SK-N-SH treated with all-trans-retinoic acid at 6 μM for 48 hours (cell line): ENCODE data around the gene DRC7.

Source experiments
- ARNTL ChIP-seq: fragments of 450-650 bp; formaldehyde crosslinking; IDR thresholded peaks from 2 replicates; pipeline ENCODE4 v1.5.0; 2020; ENCODE audit warnings: low read depth, mild to moderate bottlenecking, moderate library complexity, borderline replicate concordance
- BACH2 ChIP-seq: fragments of 250-450 bp; sonication (Bioruptor Pico); IDR thresholded peaks from 2 replicates; pipeline ENCODE4 v1.9.0; 2021; ENCODE audit warnings: mild to moderate bottlenecking, borderline replicate concordance
- CSRNP3 ChIP-seq: fragments of 250-450 bp; sonication (Bioruptor Pico); IDR thresholded peaks from 2 replicates; pipeline ENCODE4 v1.5.1; 2021; ENCODE audit warnings: mild to moderate bottlenecking, moderate library complexity
- ISL1 ChIP-seq: fragments of 250-450 bp; sonication (Bioruptor Pico); IDR thresholded peaks from 2 replicates; pipeline ENCODE4 v2.1.2; 2022; ENCODE audit warnings: mild to moderate bottlenecking, moderate library complexity
- RARB ChIP-seq: fragments of 250-450 bp; sonication (Bioruptor Pico); IDR thresholded peaks from 2 replicates; pipeline ENCODE4 v1.8.0; 2021; ENCODE audit warnings: mild to moderate bottlenecking, moderate library complexity
- SNAI2 ChIP-seq: fragments of 250-450 bp; sonication (Bioruptor Pico); IDR thresholded peaks from 2 replicates; pipeline ENCODE4 v1.5.0; 2020; ENCODE audit warnings: mild to moderate bottlenecking, moderate library complexity
- TCF4 ChIP-seq: fragments of 250-450 bp; sonication (Bioruptor Pico); IDR thresholded peaks from 2 replicates; pipeline ENCODE4 v1.8.0; 2021; ENCODE audit warnings: mild to moderate bottlenecking, moderate library complexity, borderline replicate concordance
- ZFP3 ChIP-seq: fragments of 250-450 bp; sonication (Bioruptor Pico); IDR thresholded peaks from 2 replicates; pipeline ENCODE4 v1.5.0; 2020; ENCODE audit warnings: mild to moderate bottlenecking, moderate library complexity
- ZNF70 ChIP-seq: fragments of 450-650 bp; formaldehyde crosslinking; IDR thresholded peaks from 2 replicates; pipeline ENCODE4 v1.5.0; 2020; ENCODE audit warnings: mild to moderate bottlenecking, moderate library complexity
- TF ChIP-seq, protein P1 (sequence below): fragments of 250-450 bp; sonication (Bioruptor Pico); IDR thresholded peaks from 2 replicates; pipeline ENCODE4 v1.8.0; 2020; ENCODE audit warnings: mild to moderate bottlenecking, moderate library complexity, borderline replicate concordance

GRCh38 chr16:57773019-57773418 is 78.4 kb downstream of the DRC7 start:
- no peak for TF ChIP-seq ZNF70 (CRISPR knock-in tag)
- no peak for TF ChIP-seq ZFP3 (CRISPR knock-in tag)
- TF ChIP-seq, protein P1, sequence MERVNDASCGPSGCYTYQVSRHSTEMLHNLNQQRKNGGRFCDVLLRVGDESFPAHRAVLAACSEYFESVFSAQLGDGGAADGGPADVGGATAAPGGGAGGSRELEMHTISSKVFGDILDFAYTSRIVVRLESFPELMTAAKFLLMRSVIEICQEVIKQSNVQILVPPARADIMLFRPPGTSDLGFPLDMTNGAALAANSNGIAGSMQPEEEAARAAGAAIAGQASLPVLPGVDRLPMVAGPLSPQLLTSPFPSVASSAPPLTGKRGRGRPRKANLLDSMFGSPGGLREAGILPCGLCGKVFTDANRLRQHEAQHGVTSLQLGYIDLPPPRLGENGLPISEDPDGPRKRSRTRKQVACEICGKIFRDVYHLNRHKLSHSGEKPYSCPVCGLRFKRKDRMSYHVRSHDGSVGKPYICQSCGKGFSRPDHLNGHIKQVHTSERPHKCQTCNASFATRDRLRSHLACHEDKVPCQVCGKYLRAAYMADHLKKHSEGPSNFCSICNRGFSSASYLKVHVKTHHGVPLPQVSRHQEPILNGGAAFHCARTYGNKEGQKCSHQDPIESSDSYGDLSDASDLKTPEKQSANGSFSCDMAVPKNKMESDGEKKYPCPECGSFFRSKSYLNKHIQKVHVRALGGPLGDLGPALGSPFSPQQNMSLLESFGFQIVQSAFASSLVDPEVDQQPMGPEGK (CRISPR knock-in tag) = no peak
- TF ChIP-seq ARNTL (CRISPR knock-in tag) = no peak
- no peak for TF ChIP-seq ISL1
- TF ChIP-seq SNAI2 (CRISPR knock-in tag) = no peak
- no peak for TF ChIP-seq RARB
- TF ChIP-seq CSRNP3 (CRISPR knock-in tag) = no peak
- no peak for TF ChIP-seq TCF4
- TF ChIP-seq BACH2 (CRISPR knock-in tag) = no peak
